Measurements from ENCODE around the gene TMEM108.

TMEM108 gene

DNA sequence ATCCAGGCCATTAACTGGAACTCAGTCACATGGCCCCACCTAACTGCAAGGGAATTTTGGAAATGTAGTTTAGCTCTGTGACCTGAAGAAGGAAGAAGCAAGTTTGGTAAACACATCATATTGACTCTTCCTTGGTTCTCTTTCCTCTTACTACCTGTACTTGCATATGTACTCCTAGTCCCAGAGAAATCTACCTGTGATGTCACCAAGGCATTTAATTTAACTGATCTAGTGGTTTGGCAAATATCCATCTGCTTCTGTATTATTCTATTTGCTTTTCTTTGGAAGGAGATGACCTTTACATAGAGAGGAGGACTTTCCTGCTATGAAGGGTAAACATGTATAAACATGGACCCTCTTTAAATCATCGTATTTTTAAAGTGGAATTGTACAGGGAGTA, 150.8 kb downstream of the TMEM108 start:
- TF ChIP-seq, protein P1, sequence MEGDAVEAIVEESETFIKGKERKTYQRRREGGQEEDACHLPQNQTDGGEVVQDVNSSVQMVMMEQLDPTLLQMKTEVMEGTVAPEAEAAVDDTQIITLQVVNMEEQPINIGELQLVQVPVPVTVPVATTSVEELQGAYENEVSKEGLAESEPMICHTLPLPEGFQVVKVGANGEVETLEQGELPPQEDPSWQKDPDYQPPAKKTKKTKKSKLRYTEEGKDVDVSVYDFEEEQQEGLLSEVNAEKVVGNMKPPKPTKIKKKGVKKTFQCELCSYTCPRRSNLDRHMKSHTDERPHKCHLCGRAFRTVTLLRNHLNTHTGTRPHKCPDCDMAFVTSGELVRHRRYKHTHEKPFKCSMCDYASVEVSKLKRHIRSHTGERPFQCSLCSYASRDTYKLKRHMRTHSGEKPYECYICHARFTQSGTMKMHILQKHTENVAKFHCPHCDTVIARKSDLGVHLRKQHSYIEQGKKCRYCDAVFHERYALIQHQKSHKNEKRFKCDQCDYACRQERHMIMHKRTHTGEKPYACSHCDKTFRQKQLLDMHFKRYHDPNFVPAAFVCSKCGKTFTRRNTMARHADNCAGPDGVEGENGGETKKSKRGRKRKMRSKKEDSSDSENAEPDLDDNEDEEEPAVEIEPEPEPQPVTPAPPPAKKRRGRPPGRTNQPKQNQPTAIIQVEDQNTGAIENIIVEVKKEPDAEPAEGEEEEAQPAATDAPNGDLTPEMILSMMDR (IDR thresholded peaks at IDR 0.05; ENCODE audit: insufficient read depth, low read depth, low read length, missing control alignments) = no peak
- no peak overlapping the region for H3K4me3 ChIP-seq (ENCODE audit: low read depth, low read length)
- DNase-seq (ENCODE audit: low read depth) = no peak

DNA sequence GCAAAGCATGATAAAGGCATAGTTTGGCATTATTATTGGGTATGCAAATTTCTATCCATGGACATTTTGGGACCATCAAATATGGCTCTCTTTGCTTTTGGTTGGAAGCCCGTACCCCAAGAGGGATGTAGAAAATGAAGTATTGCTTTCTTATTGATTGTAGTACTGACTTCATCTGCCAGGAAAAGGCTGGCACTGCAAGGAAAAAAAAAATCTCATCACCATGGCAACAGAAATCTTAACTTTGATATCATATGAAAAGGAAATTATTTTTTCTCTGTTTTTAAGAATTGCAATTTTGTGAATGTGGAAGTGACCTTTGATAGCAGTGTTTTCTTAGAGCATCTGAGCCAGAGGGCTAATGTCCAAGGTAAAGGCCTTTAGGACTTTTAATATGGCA, 151.7 kb downstream of the TMEM108 start:
- TF ChIP-seq, protein P1 (IDR thresholded peaks at IDR 0.05; ENCODE audit: insufficient read depth, low read depth, low read length, missing control alignments) = no peak
- no peak for DNase-seq (ENCODE audit: low read depth)
- H3K4me3 ChIP-seq (ENCODE audit: low read depth, low read length) = no peak overlapping the region

DNA sequence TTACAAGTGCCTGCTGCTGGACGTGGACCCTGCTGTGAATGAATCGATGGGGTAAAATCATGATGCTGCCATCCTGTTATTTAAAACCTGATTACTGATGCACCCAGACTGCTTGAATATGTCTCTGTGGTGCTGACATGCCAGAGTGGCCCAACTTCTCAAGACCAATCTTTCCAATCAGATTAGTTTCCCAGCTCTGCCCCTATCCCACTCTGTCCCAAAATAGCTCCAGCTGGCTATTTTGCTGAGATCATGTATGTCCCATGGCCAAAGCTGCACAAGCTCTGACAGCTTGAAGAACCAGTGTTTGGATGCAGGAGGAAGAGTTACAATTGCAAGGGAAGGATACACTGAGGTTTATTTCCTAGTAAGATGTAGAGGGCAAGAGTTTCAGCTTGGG, 153.6 kb downstream of the TMEM108 start:
- TF ChIP-seq, protein P1 (IDR thresholded peaks at IDR 0.05; ENCODE audit: insufficient read depth, low read depth, low read length, missing control alignments) = no peak
- H3K4me3 ChIP-seq (ENCODE audit: low read depth, low read length) = no peak overlapping the region
- DNase-seq (ENCODE audit: low read depth) = no peak

DNA sequence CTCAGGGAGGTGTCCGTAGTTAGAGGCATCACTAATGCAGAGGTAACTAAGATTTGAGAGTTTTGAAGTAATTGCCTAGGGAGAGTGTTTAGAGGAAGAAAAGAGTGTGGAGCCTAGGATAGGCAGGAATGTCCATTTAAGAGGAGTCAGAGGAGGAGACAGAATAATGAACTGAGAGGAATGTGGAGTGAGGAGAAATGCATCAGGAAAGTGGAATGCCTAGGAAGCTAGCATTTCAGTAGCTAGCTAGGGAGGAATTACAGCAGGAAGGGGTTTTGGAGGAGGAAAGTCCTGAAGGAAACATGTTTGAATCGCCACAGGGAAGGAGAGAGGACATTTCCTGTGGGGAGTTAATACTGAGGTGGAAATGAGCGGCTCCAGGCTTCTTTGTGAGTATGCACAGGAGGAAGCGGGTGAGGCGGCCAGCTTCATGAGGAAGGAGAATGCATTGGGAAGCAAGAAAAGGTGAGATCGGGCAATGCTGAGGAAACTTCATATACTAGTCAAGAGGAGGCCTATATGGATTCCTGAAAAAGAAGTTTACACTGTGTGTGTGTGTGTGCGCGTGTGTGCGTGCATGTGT, 154.3 kb downstream of the TMEM108 start:
- DNase-seq (ENCODE audit: low read depth) = no peak
- H3K4me3 ChIP-seq (ENCODE audit: low read depth, low read length) = no peak overlapping the region
- TF ChIP-seq, protein P1 (IDR thresholded peaks at IDR 0.05; ENCODE audit: insufficient read depth, low read depth, low read length, missing control alignments) = no peak

GRCh38 chr3:133192967-133193366, 154.8 kb downstream of the TMEM108 start:
- TF ChIP-seq, protein P1 (IDR thresholded peaks at IDR 0.05; ENCODE audit: insufficient read depth, low read depth, low read length, missing control alignments) = no peak
- no peak for DNase-seq (ENCODE audit: low read depth)
- H3K4me3 ChIP-seq (ENCODE audit: low read depth, low read length) = no peak overlapping the region

GRCh38 chr3:133196527-133196926, 158.3 kb downstream of the TMEM108 start:
- TF ChIP-seq, protein P1 (IDR thresholded peaks at IDR 0.05; ENCODE audit: insufficient read depth, low read depth, low read length, missing control alignments) = no peak
- no peak overlapping the region for H3K4me3 ChIP-seq (ENCODE audit: low read depth, low read length)
- DNase-seq (ENCODE audit: low read depth) = no peak

DNA sequence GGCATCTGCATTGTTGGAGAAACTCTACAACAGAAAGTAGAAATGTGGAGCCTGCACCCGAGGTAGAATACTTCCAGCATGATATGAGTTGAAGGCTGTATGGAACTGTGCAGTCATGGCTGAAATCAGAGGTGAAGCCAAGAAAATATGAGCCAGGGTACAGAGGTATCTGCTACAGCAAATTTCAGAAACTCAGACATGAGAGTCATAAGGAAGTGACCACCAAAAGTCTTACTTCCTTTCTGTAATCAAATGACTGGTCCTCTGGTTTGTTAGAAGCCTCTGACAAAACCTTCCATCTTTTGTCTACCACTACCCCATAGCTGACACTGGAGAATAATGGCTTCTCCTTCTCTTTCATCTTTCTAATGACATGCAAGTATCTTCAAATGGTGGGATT, 159.4 kb downstream of the TMEM108 start:
- DNase-seq (ENCODE audit: low read depth) = peak; percentile 30
- TF ChIP-seq, protein P1 (IDR thresholded peaks at IDR 0.05; ENCODE audit: insufficient read depth, low read depth, low read length, missing control alignments) = no peak
- H3K4me3 ChIP-seq (ENCODE audit: low read depth, low read length) = no peak overlapping the region
